ENCODE results near the gene COL11A1.
"Not testable (repeated sequence)": the region's sequence is repeated elsewhere in the genome, so short reads cannot be mapped to it uniquely, and the experiment has no call there.

COL11A1 gene

GRCh38 chr1:102836991-102837390 is 271.3 kb downstream of the COL11A1 start:
- no peak for DNase-seq (ENCODE audit: low read depth in 2 of 2)

DNA sequence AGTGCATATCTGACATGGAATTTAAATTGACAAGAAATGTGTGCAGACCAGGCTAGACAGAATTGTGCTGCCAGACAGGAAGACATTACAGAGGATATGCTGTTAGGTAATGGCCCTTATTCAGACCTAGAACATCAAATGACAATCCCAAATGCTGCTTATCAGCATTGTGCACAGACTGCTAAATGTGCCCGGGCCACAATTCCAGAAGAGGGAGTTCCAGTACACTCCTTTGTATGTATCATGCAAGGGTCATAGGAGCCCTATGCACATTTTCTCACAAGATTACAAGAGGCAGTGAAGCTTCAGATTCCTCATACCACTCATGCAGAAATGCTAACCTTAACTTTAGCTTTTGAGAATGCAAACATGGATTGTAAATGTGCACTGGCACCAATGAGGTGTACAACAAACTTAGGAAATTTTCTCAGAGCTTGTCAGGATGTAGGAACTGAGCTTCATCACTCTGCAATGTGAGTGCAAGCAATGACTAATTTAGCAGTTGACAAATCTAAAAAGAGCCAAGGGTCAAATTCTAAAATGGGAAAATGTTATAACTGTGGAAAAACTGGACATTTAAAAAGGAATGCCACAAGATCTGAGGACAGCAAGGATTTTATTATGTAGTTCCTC is 273.5 kb downstream of the COL11A1 start:
- no peak for DNase-seq (ENCODE audit: low read depth in 2 of 2)

- no peak for DNase-seq (ENCODE audit: low read depth in 2 of 2)
Measured at GRCh38 chr1:102833151-102833550, 275.2 kb downstream of the COL11A1 start.

DNA sequence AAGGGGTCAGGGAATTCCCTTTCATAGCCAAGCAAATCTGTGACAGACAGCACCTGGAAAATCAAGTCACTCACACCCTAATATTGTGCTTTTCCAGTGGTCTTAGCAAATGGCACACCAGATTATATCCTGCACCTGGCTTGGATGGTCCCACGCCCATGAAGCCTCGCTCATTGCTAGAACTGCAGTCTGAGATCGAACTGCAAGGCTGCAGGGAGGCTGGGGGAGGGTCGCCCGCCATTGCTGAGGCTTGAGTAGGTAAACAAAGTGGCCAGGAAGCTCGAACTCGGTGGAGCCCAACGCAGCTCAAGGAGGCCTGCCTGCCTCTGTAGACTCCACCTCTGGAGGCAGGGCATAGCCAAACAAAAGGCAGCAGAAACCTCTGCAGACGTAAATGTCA is 281.6 kb downstream of the COL11A1 start:
- DNase-seq (ENCODE audit: low read depth in 2 of 2) = not testable (repeated sequence)
